ENCODE measurements around the gene MAPK8IP1. TPM values are rescaled to one million over a fixed set of nuclear protein-coding genes. Genes with fewer than 3 reads are reported as not detected.
"Not testable (repeated sequence)": the region's sequence is repeated elsewhere in the genome, so short reads cannot be mapped to it uniquely, and the experiment has no call there.

The MAPK8IP1 gene
- total RNA-seq, 4 donors from 2014 or later, result 3.2 to 7.4 (median 4.3) TPM

GRCh38 chr11:45902452-45903380, 17.3 kb downstream of the MAPK8IP1 start:
- no peak for TF ChIP-seq CTCF (IDR thresholded peaks at IDR 0.05)
- DNase-seq (ENCODE audit: low spot score) (no peak), ATAC-seq (ENCODE audit: low FRiP score) (no peak)

- DNase-seq (ENCODE audit: low spot score) (no peak), ATAC-seq (ENCODE audit: low FRiP score) (no peak)
- TF ChIP-seq CTCF (IDR thresholded peaks at IDR 0.05), result no peak
Observed at GRCh38 chr11:45904309-45904915, 19.0 kb downstream of the MAPK8IP1 start.

DNA sequence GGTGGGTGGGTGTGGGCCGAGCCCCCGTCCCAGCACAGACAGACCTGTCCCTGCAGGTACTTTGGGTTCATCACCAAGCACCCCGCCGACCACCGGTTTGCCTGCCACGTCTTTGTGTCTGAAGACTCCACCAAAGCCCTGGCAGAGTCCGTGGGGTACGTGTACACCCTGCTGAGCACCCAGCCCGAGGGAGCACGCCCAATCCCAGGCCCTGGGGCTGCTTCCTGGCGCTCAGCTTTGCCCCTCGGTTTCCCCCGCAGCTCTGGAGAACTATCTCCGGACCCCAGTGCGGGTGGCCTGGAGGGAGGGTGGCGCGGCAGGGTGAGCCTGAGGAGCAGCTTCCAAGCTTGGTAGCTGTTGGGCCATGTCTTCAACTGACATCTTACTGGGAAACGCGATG, 19.6 kb downstream of the MAPK8IP1 start:
- ATAC-seq (ENCODE audit: low FRiP score), result no peak
- no peak for TF ChIP-seq CTCF (IDR thresholded peaks at IDR 0.05)
- no peak for DNase-seq (ENCODE audit: low spot score)

DNA sequence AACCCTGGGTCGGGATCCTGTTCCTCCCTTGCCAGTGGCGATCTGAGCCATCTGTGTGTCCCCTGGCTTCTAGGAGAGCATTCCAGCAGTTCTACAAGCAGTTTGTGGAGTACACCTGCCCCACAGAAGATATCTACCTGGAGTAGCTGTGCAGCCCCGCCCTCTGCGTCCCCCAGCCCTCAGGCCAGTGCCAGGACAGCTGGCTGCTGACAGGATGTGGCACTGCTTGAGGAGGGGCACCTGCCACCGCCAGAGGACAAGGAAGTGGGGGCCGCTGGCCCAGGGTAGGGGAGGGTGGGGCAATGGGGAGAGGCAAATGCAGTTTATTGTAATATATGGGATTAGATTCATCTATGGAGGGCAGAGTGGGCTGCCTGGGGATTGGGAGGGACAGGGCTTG, 20.1 kb downstream of the MAPK8IP1 start:
- ATAC-seq (ENCODE audit: low FRiP score); DNase-seq (ENCODE audit: low spot score): not testable (repeated sequence)

GRCh38 chr11:45906096-45906682, 20.7 kb downstream of the MAPK8IP1 start:
- no peak for TF ChIP-seq CTCF (IDR thresholded peaks at IDR 0.05)
- ATAC-seq (ENCODE audit: low FRiP score) (peak; percentile 8), DNase-seq (ENCODE audit: low spot score) (no peak)

DNA sequence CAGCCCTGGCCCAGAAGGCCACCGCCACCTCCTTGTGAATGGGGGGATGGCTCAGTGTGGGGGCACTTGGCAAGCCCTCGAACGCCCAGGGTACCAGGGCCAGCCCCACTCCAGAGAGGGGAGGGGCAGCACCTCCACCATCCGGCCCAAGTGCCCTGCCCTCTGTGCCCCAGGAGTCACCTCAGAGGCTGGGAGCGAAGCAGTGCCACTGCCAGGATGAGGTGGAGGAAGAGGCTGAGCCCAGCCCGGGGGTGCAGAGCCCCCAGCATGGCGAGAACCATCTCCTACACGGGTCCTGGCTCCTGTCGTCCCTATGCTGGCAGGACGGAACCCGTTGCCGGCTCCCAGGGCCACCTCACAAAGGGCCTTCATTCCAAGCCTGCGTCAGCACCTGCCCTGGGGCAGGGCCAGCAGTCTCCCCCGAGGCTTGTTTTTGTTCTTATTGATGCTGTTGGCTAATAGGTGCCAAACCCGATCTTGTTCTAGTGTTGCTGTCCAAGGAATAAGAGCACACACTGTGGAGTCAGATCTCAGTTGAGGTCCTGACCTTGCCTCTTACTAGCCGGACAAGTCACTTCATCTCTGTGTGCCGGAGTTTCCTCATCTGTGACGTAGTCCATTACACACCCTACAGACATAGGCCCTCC, 21.6 kb downstream of the MAPK8IP1 start, which contains the start of gene FREY1:
TSS of gene FREY1 (minus strand) at position 307 of the 647 bp plus-strand sequence. CDS start at position 281, 26 bp downstream.
- no peak for DNase-seq (ENCODE audit: low spot score)
- ATAC-seq (ENCODE audit: low FRiP score), result no peak
- TF ChIP-seq CTCF (IDR thresholded peaks at IDR 0.05), result no peak

DNA sequence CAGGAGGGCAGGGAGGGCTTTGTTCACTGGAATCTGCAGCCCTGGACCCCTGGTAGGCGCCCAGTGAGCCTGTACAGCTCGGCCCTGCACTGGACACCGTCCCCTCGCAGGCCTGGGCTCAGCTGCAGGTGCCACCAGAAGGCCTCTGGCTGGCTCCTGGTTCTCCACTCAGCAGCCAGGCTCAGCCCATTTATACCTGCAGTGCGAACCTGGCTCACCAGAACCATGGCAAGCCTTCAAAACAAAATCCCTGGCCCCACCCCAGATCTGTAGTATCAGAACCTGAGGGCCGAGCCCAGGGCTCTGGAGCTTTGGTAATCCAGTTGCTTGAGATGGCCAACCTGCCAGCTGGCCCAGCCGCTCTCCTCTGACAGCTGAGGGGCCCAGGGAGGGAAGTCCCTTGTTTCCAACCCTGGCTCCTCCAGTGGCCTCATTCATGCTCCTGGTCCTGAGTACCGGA, 22.5 kb downstream of the MAPK8IP1 start:
- TF ChIP-seq CTCF (IDR thresholded peaks at IDR 0.05), result no peak
- no peak for DNase-seq (ENCODE audit: low spot score)
- ATAC-seq (ENCODE audit: low FRiP score), result no peak
